SKM-1 treated with dmso at 0.1 percent for 144 hours (cell line): ENCODE results near the gene DEFB113.

Source experiments
- DNase-seq: peaks from one replicate; lab custom pipeline; 2025; ENCODE audit not compliant: unreplicated experiment; lab: John Stamatoyannopoulos, UW

DEFB113 gene

GRCh38 chr6:49937017-49937416 is 32.4 kb downstream of the DEFB113 start:
- no peak for DNase-seq

GRCh38 chr6:49935387-49935786 is 34.0 kb downstream of the DEFB113 start:
- DNase-seq, result no peak

DNA sequence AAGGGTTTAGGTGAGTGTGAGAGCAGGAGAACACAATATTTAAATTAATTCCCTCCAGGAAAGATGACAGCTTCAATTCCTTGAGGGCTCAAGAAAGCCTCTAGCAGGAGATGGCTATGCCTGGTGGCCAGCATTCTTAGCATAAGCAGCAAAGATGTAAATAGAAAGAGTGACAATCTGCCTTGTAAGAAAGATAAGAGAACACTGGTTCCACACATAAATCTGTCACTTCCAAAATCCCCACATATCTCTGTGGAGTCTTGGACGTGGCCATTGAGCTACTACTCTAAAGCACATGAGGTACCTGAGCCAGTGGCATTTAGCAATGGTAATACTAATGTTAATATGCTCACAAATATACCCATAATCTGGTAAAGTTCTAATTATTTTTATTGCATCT is 34.7 kb downstream of the DEFB113 start:
- DNase-seq, result no peak

- no peak for DNase-seq
These were observed 35.9 kb downstream of the DEFB113 start for GRCh38 chr6:49933526-49933925.

- DNase-seq, result no peak
These were observed 40.1 kb downstream of the DEFB113 start for GRCh38 chr6:49929340-49929739.

DNA sequence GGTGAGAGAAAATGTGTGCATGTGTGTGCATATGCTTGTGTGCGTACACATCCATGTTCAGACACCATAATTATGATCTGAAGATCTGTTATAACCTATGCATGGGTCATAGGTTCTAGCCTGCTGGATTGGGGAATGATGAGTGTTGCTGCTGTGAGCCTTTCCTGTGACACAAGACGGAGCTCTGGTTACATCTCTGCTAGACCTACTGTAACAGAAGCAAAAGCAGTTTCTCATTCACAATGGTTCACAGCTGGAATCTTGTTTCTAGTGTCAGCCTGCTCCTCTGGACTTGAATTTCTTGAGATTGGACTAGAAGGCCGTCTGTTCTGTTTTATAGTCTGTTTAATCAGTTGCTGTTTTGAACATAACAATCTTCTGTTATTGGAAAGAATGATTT is 45.6 kb downstream of the DEFB113 start:
- DNase-seq, result no peak

DNA sequence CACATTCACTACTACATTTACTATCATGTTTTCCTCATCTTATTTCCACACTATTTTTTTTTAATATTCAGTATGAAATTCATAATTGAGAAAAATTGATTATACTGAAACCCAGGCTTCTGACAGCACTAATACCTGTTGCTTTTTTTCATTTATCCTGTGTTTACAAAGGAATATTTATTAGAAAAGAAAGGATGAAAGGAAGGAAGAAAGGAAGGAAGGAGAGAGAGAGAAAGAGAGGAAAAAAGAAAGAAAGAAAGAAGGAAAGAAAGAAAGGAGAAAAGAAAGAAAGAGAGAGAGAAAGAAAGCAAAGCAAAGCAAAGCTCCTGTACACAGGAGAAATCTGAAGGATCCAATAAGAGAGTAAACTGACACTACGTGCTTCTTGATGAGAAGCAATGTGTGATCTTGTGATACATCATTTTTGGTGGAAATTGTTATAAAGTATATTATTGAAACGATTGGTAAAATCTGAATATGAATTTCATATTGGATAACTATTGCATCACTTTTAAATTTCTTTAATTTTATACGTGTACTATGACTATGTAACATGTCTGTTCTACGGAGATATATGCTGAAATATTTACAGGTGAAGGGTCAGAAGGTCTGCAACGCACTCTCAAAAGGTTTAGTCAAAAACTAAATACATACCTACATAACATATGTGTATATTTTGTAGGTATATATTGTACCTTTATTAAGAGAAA is 49.3 kb downstream of the DEFB113 start:
- no peak for DNase-seq

GRCh38 chr6:49919261-49919660 is 50.2 kb downstream of the DEFB113 start:
- DNase-seq, result no peak

- DNase-seq, result no peak
These were observed 50.6 kb downstream of the DEFB113 start for GRCh38 chr6:49918787-49919186.
